Measurements from ENCODE around the gene METTL23.
A peak's percentile ranks its signal among the peaks of the same experiment; 100 is the strongest.
"Not testable (repeated sequence)": the region's sequence is repeated elsewhere in the genome, so short reads cannot be mapped to it uniquely, and the experiment has no call there.

METTL23 gene

DNA sequence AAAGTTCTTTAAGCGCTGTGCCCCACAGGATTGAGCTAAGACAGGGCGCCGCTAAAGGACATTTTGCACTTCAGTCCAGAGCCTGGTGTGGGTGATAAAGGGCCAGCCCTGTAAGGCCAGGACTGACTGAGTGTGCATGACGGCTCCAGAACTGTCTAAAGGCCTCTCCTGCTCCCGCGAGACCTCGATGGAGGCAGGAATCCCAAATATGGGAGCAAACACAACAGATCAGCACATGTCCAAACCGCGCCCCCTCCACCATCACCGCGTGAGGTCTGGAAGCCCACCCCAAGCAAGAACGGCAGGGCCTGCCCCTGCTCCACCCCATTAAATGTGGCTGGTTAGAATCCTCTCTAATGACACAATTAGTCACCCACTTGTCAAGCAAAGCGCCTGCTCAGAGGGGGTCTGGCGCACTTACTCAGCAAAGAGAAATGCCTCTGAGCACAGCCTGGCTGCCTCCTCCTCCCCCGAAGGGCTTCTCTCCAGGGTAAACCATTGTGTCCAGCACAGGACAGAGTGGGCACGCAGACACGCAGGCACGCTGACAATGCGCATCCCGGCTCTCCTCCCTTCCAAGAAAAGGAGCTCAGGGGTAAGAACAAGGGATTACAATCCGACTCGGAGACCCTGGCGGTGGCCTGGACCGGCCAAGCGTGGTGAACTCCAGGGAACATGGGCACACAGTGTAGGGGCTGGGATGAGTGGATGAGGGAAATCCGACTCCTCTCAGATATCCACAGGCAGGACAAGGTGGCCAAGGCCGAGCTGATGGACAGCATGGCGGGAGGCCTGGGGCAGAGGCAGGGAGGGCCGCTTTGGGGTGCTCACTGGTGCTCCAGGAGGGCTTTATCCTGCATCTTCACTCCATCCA, 17.3 kb upstream of the METTL23 start:
- DNase-seq (ENCODE audit: low read depth, low spot score): peak; percentile 99
- peak overlapping the region; percentile 58 for H3K4me3 ChIP-seq (ENCODE audit: low read depth, low read length)
- no peak for TF ChIP-seq CTCF (IDR thresholded peaks at IDR 0.05; ENCODE audit: low read depth, low read length)
- in situ Hi-C loops (cut with HindIII; ENCODE audit: low sequenced_read_pairs): no loop called here

- in situ Hi-C loops (cut with HindIII; ENCODE audit: low sequenced_read_pairs): not testable (repeated sequence)
- peak; percentile 43 for DNase-seq (ENCODE audit: low read depth, low spot score)
- H3K4me3 ChIP-seq (ENCODE audit: low read depth, low read length): peak overlapping the region; percentile 58
Observed at GRCh38 chr17:76709951-76710862, 16.4 kb upstream of the METTL23 start.

GRCh38 chr17:76710863-76711611, 15.6 kb upstream of the METTL23 start, which contains the start of gene MXRA7:
Gene MXRA7 (minus strand): TSS chr17:76710965. CDS start chr17:76710946, 19 bp downstream.
- H3K4me3 ChIP-seq (ENCODE audit: low read depth, low read length): peak within 1 kb of the TSS; percentile 58
- TF ChIP-seq CTCF (IDR thresholded peaks at IDR 0.05; ENCODE audit: low read depth, low read length): no peak
- in situ Hi-C loops (cut with HindIII; ENCODE audit: low sequenced_read_pairs): no loop called here
- DNase-seq (ENCODE audit: low read depth, low spot score): peak; percentile 62

DNA sequence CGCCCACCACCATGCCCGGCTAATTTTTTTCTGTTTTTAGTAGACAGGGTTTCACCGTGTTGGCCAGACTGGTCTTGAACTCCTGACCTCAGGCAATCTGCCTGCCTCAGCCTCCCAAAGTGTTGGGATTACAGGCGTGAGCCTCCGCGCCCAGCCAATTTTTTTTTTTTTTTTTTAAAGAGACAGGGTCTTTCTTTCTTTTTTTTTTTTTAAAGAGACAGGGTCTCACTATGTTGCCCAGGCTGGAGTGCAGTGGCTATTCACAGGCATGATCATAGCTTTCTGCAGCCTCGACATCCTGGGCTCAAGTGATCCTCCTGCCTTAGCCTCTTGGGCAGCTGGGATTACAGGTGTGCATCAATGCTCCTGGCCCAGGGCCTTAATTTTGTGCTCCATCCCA, 14.3 kb upstream of the METTL23 start:
- in situ Hi-C loops (cut with HindIII; ENCODE audit: low sequenced_read_pairs); DNase-seq (ENCODE audit: low read depth, low spot score); H3K4me3 ChIP-seq (ENCODE audit: low read depth, low read length): not testable (repeated sequence)

GRCh38 chr17:76713765-76714164, 12.9 kb upstream of the METTL23 start:
- in situ Hi-C loops (cut with HindIII; ENCODE audit: low sequenced_read_pairs): no loop called here
- TF ChIP-seq CTCF (IDR thresholded peaks at IDR 0.05; ENCODE audit: low read depth, low read length): no peak

DNA sequence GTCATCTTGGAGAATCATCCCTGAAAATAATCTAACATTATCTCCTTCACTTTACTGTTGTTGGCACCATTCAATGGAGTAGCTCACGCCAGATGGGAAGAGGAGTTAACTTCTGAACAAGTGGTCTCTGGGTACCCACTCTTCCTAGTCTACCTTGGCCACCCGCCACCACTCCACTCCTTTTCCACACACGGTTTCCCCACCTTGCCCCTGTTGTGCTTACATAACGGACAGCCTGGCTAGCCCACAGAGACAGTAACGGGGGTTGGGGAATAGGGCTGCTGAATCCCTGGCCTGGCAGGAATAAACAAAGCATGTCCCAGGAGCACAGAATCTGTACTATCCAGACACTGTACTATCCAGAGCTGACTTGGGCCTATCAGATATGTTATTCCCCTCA, 12.3 kb upstream of the METTL23 start:
- H3K4me3 ChIP-seq (ENCODE audit: low read depth, low read length): no peak overlapping the region
- TF ChIP-seq CTCF (IDR thresholded peaks at IDR 0.05; ENCODE audit: low read depth, low read length): no peak
- in situ Hi-C loops (cut with HindIII; ENCODE audit: low sequenced_read_pairs): no loop called here
- DNase-seq (ENCODE audit: low read depth, low spot score): no peak

More at GRCh38 chr17:76713765-76714164, 12.9 kb upstream of the METTL23 start:
- DNase-seq (ENCODE audit: low read depth, low spot score): no peak
- no peak overlapping the region for H3K4me3 ChIP-seq (ENCODE audit: low read depth, low read length)

- no peak overlapping the region for H3K4me3 ChIP-seq (ENCODE audit: low read depth, low read length)
- peak; percentile 82 for TF ChIP-seq CTCF (IDR thresholded peaks at IDR 0.05; ENCODE audit: low read depth, low read length)
- in situ Hi-C loops (cut with HindIII; ENCODE audit: low sequenced_read_pairs): no loop called here
- DNase-seq (ENCODE audit: low read depth, low spot score): peak; percentile 67
Observed at GRCh38 chr17:76714822-76715495, 11.7 kb upstream of the METTL23 start.

All from astrocyte of the spinal cord (primary cell).